ENCODE data around the gene NAP1L4.
"Not testable (repeated sequence)": the region's sequence is repeated elsewhere in the genome, so short reads cannot be mapped to it uniquely, and the experiment has no call there.

The NAP1L4 gene

DNA sequence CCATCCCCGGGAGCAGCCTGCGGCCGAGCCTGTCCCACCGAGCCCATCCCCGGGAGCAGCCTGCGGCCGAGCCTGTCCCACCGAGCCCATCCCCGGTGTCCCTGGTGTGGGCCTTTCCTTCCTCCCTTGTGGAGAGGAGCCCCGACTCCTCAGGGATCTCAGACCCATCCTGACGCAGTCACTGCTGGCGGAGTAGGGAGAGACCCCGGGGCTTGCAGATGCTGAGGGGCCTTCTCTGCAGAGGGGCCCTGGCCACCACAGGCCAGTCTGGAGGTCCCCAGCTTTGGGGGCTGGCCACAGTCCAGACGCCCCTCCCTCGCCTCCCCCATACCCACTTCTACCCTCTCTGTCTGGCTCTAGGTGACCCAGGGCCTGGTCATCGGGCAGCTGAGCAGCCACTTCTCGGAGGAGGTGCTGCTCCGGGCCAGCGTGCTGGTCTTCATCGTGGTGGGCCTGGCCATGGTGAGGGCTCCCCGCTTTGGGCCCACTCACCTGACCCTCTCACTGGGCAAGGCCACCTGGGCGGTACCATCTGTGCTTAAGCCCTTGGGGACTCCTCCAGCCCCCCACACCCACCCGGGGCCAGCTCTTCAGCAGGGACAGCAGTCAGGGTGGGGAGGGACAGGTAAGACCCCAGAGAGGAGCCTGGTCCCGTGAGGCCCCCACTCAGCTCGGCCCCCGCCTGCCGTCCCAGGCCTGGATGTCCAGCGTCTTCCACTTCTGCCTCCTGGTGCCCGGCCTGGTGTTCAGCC, 70.2 kb downstream of the NAP1L4 start:
- DNase-seq (ENCODE audit: low read depth) = no peak

GRCh38 chr11:2921261-2921660, 70.9 kb downstream of the NAP1L4 start:
- no peak for DNase-seq (ENCODE audit: low read depth)

- no peak for DNase-seq (ENCODE audit: low read depth)
Measured at GRCh38 chr11:2920343-2920742, 71.8 kb downstream of the NAP1L4 start.

DNA sequence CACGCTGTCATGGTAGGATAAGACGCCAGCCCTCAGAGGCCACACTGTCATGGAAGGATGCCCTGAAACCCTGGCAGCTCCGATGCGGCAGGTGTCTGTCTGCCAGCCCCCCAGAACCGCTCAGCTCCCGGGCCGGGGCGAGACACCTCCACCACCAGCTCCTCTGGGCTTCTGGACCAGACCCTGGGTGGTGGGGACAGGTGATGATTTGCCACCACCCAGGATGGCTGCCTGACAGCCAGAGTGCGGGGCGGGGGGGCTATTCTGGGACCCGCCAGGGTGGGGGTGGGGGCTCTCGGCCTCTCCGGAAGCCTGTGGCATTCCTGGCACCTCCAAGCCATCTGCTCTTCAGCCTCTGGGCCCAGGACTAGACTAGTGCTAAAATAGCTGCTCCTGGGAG, 72.3 kb downstream of the NAP1L4 start:
- no peak for DNase-seq (ENCODE audit: low read depth)

DNA sequence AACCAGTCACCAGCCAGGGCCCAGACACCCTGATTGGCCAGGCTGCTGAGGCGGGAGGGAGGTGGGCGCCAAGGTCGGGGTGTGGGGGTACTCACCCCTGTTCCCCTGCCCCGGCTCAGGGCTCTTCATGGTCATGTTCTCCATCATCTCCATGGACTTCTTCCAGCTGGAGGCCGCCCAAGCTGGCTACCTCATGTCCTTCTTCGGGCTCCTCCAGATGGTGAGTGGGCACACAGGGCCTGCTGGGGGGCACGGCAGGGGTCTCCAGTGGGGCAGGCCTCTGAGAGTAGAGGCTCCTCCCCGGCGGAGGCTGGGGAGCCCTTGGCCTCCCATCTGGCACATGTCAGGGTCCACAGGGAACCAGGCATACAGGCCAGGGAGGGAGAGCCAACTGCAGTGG, 72.9 kb downstream of the NAP1L4 start:
- DNase-seq (ENCODE audit: low read depth) = no peak

DNA sequence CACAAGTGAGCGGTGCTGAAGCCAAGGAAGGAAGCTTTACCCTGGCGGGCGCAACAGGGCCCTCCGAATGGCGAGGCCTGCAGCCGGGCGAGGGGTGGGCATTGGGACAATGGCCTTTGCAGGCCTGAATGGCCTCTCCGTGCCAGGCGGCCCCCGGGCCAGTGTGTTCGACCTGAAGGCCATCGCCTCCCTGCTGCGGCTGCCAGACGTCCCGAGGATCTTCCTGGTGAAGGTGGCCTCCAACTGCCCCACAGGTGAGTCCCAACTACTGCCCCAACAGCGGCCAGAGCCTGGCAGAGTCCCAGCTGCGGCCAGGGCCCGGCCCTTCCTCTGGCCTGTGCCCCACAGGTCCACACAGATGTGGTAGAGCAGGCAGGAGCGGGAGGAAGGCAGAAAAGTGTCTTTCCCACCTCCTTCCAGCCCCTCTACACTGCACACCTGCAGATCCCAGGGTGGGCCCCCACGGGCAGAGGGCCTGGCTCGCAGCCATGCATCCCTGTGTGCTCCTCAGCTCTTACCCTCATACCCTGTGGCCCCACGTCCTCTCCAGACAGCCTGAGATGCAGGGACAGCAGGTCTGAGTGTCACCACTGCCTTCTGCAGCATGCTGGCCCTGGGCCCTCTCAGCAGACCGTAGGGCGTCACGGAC, 74.2 kb downstream of the NAP1L4 start:
- no peak for DNase-seq (ENCODE audit: low read depth)

DNA sequence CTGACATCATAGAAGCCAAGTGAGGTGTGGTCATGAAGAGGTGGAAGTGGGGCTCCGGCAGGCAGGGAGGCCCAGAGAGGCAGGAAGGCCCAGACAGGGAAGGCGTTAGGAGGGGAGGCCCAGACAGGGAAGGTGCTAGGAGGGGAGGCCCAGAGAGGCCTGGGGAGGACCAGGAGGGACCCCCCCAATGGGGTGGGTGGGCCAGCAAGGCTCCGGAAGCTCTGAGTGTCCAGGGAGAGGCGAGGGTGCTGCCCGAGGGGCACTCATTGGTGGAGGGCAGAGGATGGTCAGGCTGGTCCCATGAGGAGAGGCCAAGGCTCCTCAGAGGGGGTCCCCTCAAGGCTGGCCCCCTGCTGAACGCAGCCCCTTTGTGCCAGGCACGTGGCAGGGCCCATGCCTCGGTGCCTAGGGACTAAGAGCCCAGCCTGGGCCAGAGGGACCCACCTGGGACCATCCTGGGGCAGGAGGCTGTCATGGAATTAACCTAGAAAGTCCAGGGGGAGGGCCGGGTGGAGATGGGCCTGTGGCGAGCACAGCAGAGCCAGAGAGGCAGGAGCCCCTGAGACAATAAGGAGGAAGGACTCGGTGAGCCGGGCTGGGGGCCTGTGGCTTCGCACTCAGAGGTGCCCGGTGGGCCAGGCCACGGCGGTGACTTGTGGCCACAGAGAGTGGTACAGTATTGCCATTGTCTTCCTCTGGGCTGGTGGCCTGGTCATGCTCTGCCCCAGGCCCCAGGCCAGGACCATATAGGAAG, 75.1 kb downstream of the NAP1L4 start:
- DNase-seq (ENCODE audit: low read depth) = no peak

DNA sequence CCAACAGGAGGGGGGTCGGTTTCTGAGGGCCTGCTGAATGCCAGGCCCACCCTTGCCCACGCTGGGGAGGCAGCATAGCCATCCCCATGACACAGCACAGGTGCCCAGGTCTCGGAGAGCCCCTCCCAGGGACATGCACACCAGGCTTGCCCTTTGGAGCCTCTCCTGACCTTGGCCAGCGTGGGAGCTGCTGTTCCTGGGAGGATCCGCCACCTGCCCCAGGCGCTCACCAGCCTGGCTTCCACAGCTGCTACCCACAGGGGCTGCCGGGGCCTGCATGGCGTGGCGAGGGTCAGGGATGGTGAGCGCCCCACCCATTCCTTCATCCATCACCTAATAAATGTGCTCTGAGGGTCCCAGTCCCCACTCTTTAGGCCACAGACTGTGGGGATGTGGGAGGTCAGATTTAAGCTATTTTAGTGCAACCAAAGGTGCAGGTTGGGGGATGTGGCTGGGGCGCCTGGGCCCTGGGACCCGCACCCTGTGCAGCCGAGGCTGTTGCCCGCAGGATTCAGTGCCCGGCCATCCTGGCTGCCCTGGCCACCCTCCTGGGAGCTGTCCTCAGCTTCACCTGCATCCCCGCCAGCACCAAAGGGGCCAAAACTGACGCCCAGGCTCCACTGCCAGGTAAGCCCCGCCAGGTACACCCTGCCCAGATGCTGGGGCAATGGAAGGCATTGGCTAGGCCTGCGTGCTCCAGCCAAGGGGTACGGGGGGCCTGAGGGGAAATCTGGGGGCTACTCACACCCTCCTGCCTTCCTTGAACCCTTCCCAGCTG, 75.8 kb downstream of the NAP1L4 start:
- DNase-seq (ENCODE audit: low read depth) = no peak

DNA sequence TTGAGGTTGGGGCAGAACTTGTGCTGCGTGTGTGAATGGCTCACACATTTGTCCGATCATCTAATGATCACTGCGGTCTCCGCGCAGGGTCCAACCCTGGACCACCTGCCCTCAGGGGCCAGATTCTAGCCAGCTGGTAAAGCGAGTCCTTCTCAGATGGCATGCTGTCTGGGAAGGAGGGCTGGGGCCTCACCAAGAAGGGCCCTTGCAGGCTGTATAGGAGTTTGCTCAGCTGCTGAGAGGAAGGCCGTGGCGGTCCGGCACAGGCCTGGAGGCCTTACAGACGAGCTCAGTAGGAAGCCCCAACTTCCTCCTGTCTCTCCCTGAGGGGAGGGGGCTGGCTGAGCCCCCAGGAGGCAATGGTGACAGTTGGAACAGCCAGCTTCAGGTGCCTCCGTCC, 76.7 kb downstream of the NAP1L4 start:
- no peak for DNase-seq (ENCODE audit: low read depth)

DNA sequence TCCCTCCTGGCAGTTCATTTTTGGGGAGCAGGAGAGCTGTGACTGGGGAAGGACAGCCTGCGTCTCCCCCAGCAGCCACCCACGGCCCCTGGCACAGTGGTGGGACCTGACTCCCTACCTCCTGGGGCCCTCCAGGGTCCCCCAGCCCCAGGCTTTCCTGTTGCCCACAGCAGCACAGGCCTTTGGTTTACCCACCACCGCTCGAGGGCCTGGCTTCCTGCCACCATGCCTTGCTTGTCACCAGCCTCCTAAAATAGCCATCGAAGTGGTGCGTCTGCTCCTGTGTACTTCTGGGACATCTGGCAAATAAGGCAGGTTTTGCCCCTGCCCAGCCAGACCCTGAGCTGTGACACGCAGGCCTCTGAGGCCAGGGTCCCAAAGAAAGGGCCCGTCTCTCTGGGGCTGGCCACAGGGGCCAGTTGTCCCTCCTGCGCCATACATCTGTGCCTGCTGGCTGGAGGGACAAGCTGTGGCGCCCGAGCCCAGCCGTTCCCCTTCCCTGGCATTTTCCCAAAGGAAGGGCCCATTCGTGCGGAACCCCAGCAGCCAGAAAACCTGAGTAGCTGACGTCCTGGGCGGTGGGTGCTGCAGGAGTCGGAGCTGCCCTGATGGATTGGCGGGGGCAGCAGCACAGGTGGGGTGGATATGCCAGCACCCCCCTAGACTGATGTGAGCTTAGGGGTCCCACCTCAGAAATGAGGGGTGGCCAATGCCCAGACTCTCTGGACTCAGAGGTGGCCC, 77.5 kb downstream of the NAP1L4 start:
- DNase-seq (ENCODE audit: low read depth) = no peak

DNA sequence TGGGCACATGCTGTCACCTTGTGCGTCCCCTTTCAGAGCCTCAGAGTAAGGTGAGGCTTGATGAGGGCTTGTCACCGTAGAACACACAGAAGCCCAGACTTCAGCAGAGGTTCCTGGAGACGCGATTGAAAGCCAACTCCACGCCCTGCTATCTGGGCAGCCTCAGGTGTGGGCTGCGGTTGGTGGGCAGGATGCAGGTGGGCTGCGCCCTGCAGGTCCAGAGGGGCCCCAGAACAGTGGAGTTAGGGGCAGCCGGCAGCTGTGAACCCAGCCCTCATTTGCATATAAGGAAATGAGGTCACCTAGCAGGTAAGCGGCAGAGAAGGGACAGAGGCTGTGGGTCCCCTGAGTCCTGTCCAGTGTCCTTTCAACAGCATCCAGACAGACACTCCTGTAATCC, 78.4 kb downstream of the NAP1L4 start:
- no peak for DNase-seq (ENCODE audit: low read depth)

GRCh38 chr11:2913019-2913431, 79.1 kb downstream of the NAP1L4 start:
- peak; percentile 64 for DNase-seq (ENCODE audit: low read depth)

- DNase-seq (ENCODE audit: low read depth) = peak; percentile 88
Measured at GRCh38 chr11:2912498-2912897, 79.6 kb downstream of the NAP1L4 start.

DNA sequence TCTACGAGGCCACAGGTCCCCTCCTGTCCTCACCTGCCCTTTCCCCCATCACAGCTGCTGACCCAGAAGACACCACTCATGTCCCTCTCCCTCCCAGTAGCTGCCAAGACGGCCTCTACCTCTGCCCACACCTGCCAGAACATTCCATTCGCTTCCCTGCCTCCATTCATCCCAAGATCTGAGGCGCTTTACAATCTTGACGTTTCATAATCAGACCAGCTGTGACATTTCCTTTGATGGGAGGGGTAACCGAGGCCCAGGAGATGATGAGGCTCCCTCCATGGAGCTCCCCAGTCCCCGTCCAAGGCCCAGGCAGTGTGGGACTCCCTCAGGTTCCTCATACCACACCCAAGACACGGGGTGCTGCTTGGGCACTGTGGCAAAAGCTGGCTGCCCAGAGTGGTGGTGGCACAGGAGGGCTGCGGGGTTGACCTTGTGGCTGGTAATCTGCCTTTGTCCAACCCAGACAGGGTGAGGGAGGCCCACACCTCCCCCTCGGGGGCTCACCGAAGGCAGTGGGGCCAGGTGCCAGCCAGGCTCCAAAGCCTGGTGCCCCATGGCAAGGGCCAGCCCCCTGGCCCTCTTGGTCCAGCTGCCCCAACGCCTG, 80.2 kb downstream of the NAP1L4 start:
- no peak for DNase-seq (ENCODE audit: low read depth)

- no peak for DNase-seq (ENCODE audit: low read depth)
Measured at GRCh38 chr11:2911088-2911784, 80.9 kb downstream of the NAP1L4 start.

GRCh38 chr11:2910401-2910955, 81.7 kb downstream of the NAP1L4 start:
- no peak for DNase-seq (ENCODE audit: low read depth)

DNA sequence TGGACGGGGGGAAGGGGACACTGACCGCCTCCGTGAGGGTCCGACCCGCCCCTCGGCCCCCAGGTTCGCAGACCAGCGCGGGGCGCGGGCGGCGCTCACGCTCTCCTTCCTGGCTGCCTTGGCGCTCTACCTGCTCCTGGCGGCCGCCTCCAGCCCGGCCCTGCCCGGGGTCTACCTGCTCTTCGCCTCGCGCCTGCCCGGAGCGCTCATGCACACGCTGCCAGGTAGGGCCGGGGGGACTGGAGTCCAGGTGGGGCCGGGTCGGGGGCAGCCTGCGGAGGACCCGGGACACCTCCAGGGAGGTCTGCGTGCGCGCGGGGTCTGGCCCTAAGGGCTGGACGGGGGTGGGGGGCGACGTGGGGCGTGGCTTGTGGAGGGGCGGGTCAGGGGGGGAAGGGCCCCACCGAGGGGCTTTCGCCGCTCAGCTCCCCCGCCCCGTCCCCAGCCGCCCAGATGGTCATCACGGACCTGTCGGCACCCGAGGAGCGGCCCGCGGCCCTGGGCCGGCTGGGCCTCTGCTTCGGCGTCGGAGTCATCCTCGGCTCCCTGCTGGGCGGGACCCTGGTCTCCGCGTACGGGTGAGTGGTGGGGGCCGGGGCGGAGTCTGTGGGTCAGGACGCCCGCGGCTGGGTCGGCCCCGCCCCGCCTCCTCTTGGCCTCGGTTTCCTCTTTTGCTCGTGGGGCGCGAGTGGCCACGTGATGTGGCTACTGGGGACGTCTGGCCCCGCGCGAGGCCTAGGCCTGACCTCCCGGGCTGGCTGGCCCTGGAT, 82.8 kb downstream of the NAP1L4 start:
- DNase-seq (ENCODE audit: low read depth) = no peak

- no peak for DNase-seq (ENCODE audit: low read depth)
Measured at GRCh38 chr11:2908130-2908529, 84.0 kb downstream of the NAP1L4 start.

DNA sequence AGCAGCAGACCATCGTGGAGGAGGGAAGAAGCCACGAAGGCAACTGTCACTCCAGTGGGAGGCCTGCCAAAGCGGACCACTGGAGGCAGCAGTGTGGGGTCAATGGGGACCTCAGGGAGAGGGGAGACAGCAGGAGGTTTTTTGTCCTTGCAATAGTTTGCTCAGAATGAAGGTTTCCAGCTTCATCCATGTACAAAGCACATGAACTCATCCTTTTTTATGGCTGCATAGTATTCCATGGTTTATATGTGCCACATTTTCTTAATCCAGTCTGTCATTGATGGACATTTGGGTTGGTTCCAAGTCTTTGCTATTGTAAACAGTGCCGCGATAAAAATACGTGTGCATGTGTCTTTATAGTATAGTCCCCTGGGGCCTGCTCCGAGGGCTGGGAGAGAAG, 86.8 kb downstream of the NAP1L4 start:
- DNase-seq (ENCODE audit: low read depth) = not testable (repeated sequence)

All from ELR (cell line).